Measurements from ENCODE around the gene PLCB4. TPM values are rescaled to one million over a fixed set of nuclear protein-coding genes. Genes with fewer than 3 reads are reported as not detected.

The PLCB4 gene
- total and polyA plus RNA-seq, 7 experiments from 2014 or later = 0.05 to 0.09 TPM; not detected in 5

- ATAC-seq (no peak), DNase-seq (no peak)
- ChIA-PET CTCF (no interaction called here), POLR2A (no interaction called here)
- Histone ChIP-seq H3K27me3 (ENCODE audit: control insufficient read depth in 2 of 2, insufficient read depth in 2 of 2, low read length in 2 of 2) (no peaks in the 10 kb centered on the region), H3K4me1 (ENCODE audit: control insufficient read depth in 2 of 2, insufficient read depth in 2 of 2, low read length in 2 of 2) (no peaks in the 10 kb centered on the region), H3K4me3 (ENCODE audit: low read length) (no peak overlapping the region), H3K9me3 (ENCODE audit: control insufficient read depth in 2 of 3, low read length in 3 of 3) (no peaks in the 10 kb centered on the region), H3K27ac (ENCODE audit: low read depth, low read length) (no peak overlapping the region), H3K36me3 (ENCODE audit: control insufficient read depth in 2 of 3, insufficient read depth in 3 of 3, low read length in 3 of 3) (no peaks in the 10 kb centered on the region)
- H3K4me3 Mint-ChIP-seq = no peak overlapping the region
- no peaks in the 10 kb centered on the region for H3K4me1 Mint-ChIP-seq
- no peak overlapping the region for H3K27ac Mint-ChIP-seq
- no peaks in the 10 kb centered on the region for H3K27me3 Mint-ChIP-seq
- H3K36me3 Mint-ChIP-seq = no peaks in the 10 kb centered on the region
- peaks cover 0 to 9% (median 0%) of the 10 kb centered on the region in 11 donors for H3K9me3 Mint-ChIP-seq
- intact Hi-C loops (cut with micrococcal nuclease) = no loop called here
Observed at GRCh38 chr20:9100691-9101090, 31.8 kb downstream of the PLCB4 start.

GRCh38 chr20:9102456-9102855 lies 33.6 kb downstream of the PLCB4 start:
- Mint-ChIP-seq H3K36me3 (no peaks in the 10 kb centered on the region), H3K9me3 (peaks cover 0 to 9% (median 0%) of the 10 kb centered on the region in 11 donors), H3K4me1 (no peaks in the 10 kb centered on the region), H3K27me3 (no peaks in the 10 kb centered on the region), H3K27ac (no peak overlapping the region), H3K4me3 (no peak overlapping the region)
- ATAC-seq (no peak), DNase-seq (no peak)
- CTCF ChIA-PET = no interaction called here
- no peak overlapping the region for H3K27ac ChIP-seq (ENCODE audit: low read depth, low read length)
- no peaks in the 10 kb centered on the region for H3K9me3 ChIP-seq (ENCODE audit: control insufficient read depth in 2 of 3, low read length in 3 of 3)
- no peaks in the 10 kb centered on the region for H3K4me1 ChIP-seq (ENCODE audit: control insufficient read depth in 2 of 2, insufficient read depth in 2 of 2, low read length in 2 of 2)
- POLR2A ChIA-PET = no interaction called here
- no peak overlapping the region for H3K4me3 ChIP-seq (ENCODE audit: low read length)
- intact Hi-C loops (cut with micrococcal nuclease) = no loop called here
- no peaks in the 10 kb centered on the region for H3K27me3 ChIP-seq (ENCODE audit: control insufficient read depth in 2 of 2, insufficient read depth in 2 of 2, low read length in 2 of 2)
- no peaks in the 10 kb centered on the region for H3K36me3 ChIP-seq (ENCODE audit: control insufficient read depth in 2 of 3, insufficient read depth in 3 of 3, low read length in 3 of 3)

- Mint-ChIP-seq H3K4me3 (no peak overlapping the region), H3K4me1 (no peaks in the 10 kb centered on the region), H3K36me3 (no peaks in the 10 kb centered on the region), H3K9me3 (peaks cover 0 to 9% (median 0%) of the 10 kb centered on the region in 11 donors), H3K27me3 (no peaks in the 10 kb centered on the region), H3K27ac (no peak overlapping the region)
- CTCF ChIA-PET = no interaction called here
- Histone ChIP-seq H3K9me3 (ENCODE audit: control insufficient read depth in 2 of 3, low read length in 3 of 3) (no peaks in the 10 kb centered on the region), H3K4me3 (ENCODE audit: low read length) (no peak overlapping the region), H3K27ac (ENCODE audit: low read depth, low read length) (no peak overlapping the region), H3K36me3 (ENCODE audit: control insufficient read depth in 2 of 3, insufficient read depth in 3 of 3, low read length in 3 of 3) (no peaks in the 10 kb centered on the region), H3K27me3 (ENCODE audit: control insufficient read depth in 2 of 2, insufficient read depth in 2 of 2, low read length in 2 of 2) (no peaks in the 10 kb centered on the region), H3K4me1 (ENCODE audit: control insufficient read depth in 2 of 2, insufficient read depth in 2 of 2, low read length in 2 of 2) (no peaks in the 10 kb centered on the region)
- no peak for DNase-seq
- intact Hi-C loops (cut with micrococcal nuclease) = no loop called here
- POLR2A ChIA-PET = no interaction called here
- no peak for ATAC-seq
Observed at GRCh38 chr20:9103955-9104354, 35.1 kb downstream of the PLCB4 start.

- peaks cover 0 to 9% (median 0%) of the 10 kb centered on the region in 11 donors for H3K9me3 Mint-ChIP-seq
- Histone ChIP-seq H3K27me3 (ENCODE audit: control insufficient read depth in 2 of 2, insufficient read depth in 2 of 2, low read length in 2 of 2) (no peaks in the 10 kb centered on the region), H3K36me3 (ENCODE audit: control insufficient read depth in 2 of 3, insufficient read depth in 3 of 3, low read length in 3 of 3) (no peaks in the 10 kb centered on the region), H3K4me3 (ENCODE audit: low read length) (no peak overlapping the region), H3K4me1 (ENCODE audit: control insufficient read depth in 2 of 2, insufficient read depth in 2 of 2, low read length in 2 of 2) (no peaks in the 10 kb centered on the region), H3K27ac (ENCODE audit: low read depth, low read length) (no peak overlapping the region), H3K9me3 (ENCODE audit: control insufficient read depth in 2 of 3, low read length in 3 of 3) (no peaks in the 10 kb centered on the region)
- DNase-seq = no peak
- no peak overlapping the region for H3K27ac Mint-ChIP-seq
- H3K4me1 Mint-ChIP-seq = no peaks in the 10 kb centered on the region
- CTCF ChIA-PET = no interaction called here
- intact Hi-C loops (cut with micrococcal nuclease) = no loop called here
- POLR2A ChIA-PET = no interaction called here
- ATAC-seq = no peak
- no peaks in the 10 kb centered on the region for H3K36me3 Mint-ChIP-seq
- no peak overlapping the region for H3K4me3 Mint-ChIP-seq
- no peaks in the 10 kb centered on the region for H3K27me3 Mint-ChIP-seq
Observed at GRCh38 chr20:9108260-9108659, 39.4 kb downstream of the PLCB4 start.

- Histone ChIP-seq H3K36me3 (ENCODE audit: control insufficient read depth in 2 of 3, insufficient read depth in 3 of 3, low read length in 3 of 3) (no peaks in the 10 kb centered on the region), H3K4me3 (ENCODE audit: low read length) (no peak overlapping the region), H3K9me3 (ENCODE audit: control insufficient read depth in 2 of 3, low read length in 3 of 3) (no peaks in the 10 kb centered on the region), H3K4me1 (ENCODE audit: control insufficient read depth in 2 of 2, insufficient read depth in 2 of 2, low read length in 2 of 2) (no peaks in the 10 kb centered on the region), H3K27ac (ENCODE audit: low read depth, low read length) (no peak overlapping the region), H3K27me3 (ENCODE audit: control insufficient read depth in 2 of 2, insufficient read depth in 2 of 2, low read length in 2 of 2) (no peaks in the 10 kb centered on the region)
- Mint-ChIP-seq H3K4me1 (no peaks in the 10 kb centered on the region), H3K27me3 (no peaks in the 10 kb centered on the region), H3K4me3 (no peak overlapping the region), H3K36me3 (no peaks in the 10 kb centered on the region), H3K9me3 (peaks cover 0 to 6% (median 0%) of the 10 kb centered on the region in 11 donors), H3K27ac (no peak overlapping the region)
- ChIA-PET CTCF (no interaction called here), POLR2A (no interaction called here)
- no peak for ATAC-seq
- DNase-seq = no peak
- intact Hi-C loops (cut with micrococcal nuclease) = no loop called here
Observed at GRCh38 chr20:9109566-9109965, 40.7 kb downstream of the PLCB4 start.

GRCh38 chr20:9110365-9110764 lies 41.5 kb downstream of the PLCB4 start:
- H3K27ac Mint-ChIP-seq = no peak overlapping the region
- Histone ChIP-seq H3K4me1 (ENCODE audit: control insufficient read depth in 2 of 2, insufficient read depth in 2 of 2, low read length in 2 of 2) (no peaks in the 10 kb centered on the region), H3K27me3 (ENCODE audit: control insufficient read depth in 2 of 2, insufficient read depth in 2 of 2, low read length in 2 of 2) (no peaks in the 10 kb centered on the region), H3K36me3 (ENCODE audit: control insufficient read depth in 2 of 3, insufficient read depth in 3 of 3, low read length in 3 of 3) (no peaks in the 10 kb centered on the region), H3K4me3 (ENCODE audit: low read length) (no peak overlapping the region), H3K9me3 (ENCODE audit: control insufficient read depth in 2 of 3, low read length in 3 of 3) (no peaks in the 10 kb centered on the region), H3K27ac (ENCODE audit: low read depth, low read length) (no peak overlapping the region)
- H3K36me3 Mint-ChIP-seq = no peaks in the 10 kb centered on the region
- no peak for ATAC-seq
- no peak for DNase-seq
- H3K9me3 Mint-ChIP-seq = no peaks in the 10 kb centered on the region
- intact Hi-C loops (cut with micrococcal nuclease) = no loop called here
- ChIA-PET POLR2A (no interaction called here), CTCF (no interaction called here)
- no peaks in the 10 kb centered on the region for H3K27me3 Mint-ChIP-seq
- no peak overlapping the region for H3K4me3 Mint-ChIP-seq
- no peaks in the 10 kb centered on the region for H3K4me1 Mint-ChIP-seq

- Mint-ChIP-seq H3K4me1 (no peaks in the 10 kb centered on the region), H3K27me3 (no peaks in the 10 kb centered on the region), H3K9me3 (no peaks in the 10 kb centered on the region), H3K27ac (no peak overlapping the region), H3K4me3 (no peak overlapping the region), H3K36me3 (no peaks in the 10 kb centered on the region)
- ChIA-PET CTCF (no interaction called here), POLR2A (no interaction called here)
- DNase-seq = no peak
- ATAC-seq = no peak
- no peaks in the 10 kb centered on the region for H3K4me1 ChIP-seq (ENCODE audit: control insufficient read depth in 2 of 2, insufficient read depth in 2 of 2, low read length in 2 of 2)
- no peaks in the 10 kb centered on the region for H3K27me3 ChIP-seq (ENCODE audit: control insufficient read depth in 2 of 2, insufficient read depth in 2 of 2, low read length in 2 of 2)
- no peaks in the 10 kb centered on the region for H3K36me3 ChIP-seq (ENCODE audit: control insufficient read depth in 2 of 3, insufficient read depth in 3 of 3, low read length in 3 of 3)
- intact Hi-C loops (cut with micrococcal nuclease) = no loop called here
- no peak overlapping the region for H3K27ac ChIP-seq (ENCODE audit: low read depth, low read length)
- H3K4me3 ChIP-seq (ENCODE audit: low read length) = no peak overlapping the region
- H3K9me3 ChIP-seq (ENCODE audit: control insufficient read depth in 2 of 3, low read length in 3 of 3) = no peaks in the 10 kb centered on the region
Observed at GRCh38 chr20:9110916-9111432, 42.1 kb downstream of the PLCB4 start.

Data from naive thymus-derived CD4-positive, alpha-beta T cell (primary cell).